BE2C (cell line): ENCODE measurements around the gene ADCY5.

Source experiments
- DNase-seq: peaks from one replicate; pipeline ENCODE4 v3.0.0-alpha.2; 2020
- H3K27me3 ChIP-seq: fragments of 250-450 bp; sonication (Bioruptor Pico); 2 replicates; pipeline ENCODE4 v1.5.1; 2020; ENCODE audit warnings: mild to moderate bottlenecking
- H3K36me3 ChIP-seq: fragments of 250-450 bp; sonication (Bioruptor Pico); 2 replicates; pipeline ENCODE4 v1.5.1; 2020; ENCODE audit warnings: mild to moderate bottlenecking
- H3K4me1 ChIP-seq: fragments of 250-450 bp; sonication (Bioruptor Pico); 2 replicates; pipeline ENCODE4 v1.5.1; 2020
- H3K4me3 ChIP-seq: 2 replicates; pipeline ENCODE4 v1.5.1; 2011; ENCODE audit warnings: low read depth, low read length
- H3K9me3 ChIP-seq: fragments of 250-450 bp; sonication (Bioruptor Pico); 2 replicates; pipeline ENCODE4 v1.5.1; 2020
- CTCF ChIP-seq: IDR thresholded peaks from 2 replicates; pipeline ENCODE4 v1.5.1; 2012; ENCODE audit warnings: mild to moderate bottlenecking, low read depth, low read length

The ADCY5 gene

GRCh38 chr3:123295171-123295900, 153.6 kb downstream of the ADCY5 start:
- H3K4me3 ChIP-seq = no peak overlapping the region
- TF ChIP-seq CTCF = no peak
- no peaks in the 10 kb centered on the region for H3K36me3 ChIP-seq
- H3K4me1 ChIP-seq = no peaks in the 10 kb centered on the region; the same call in 1 of the 2 replicates
- DNase-seq = no peak
- H3K9me3 ChIP-seq = no peaks in the 10 kb centered on the region
- H3K27me3 ChIP-seq = no peaks in the 10 kb centered on the region

GRCh38 chr3:123294296-123294938, 154.5 kb downstream of the ADCY5 start:
- no peak for DNase-seq
- H3K36me3 ChIP-seq = no peaks in the 10 kb centered on the region

GRCh38 chr3:123292321-123293310, 156.3 kb downstream of the ADCY5 start:
- no peaks in the 10 kb centered on the region for H3K36me3 ChIP-seq
- no peak for DNase-seq
- TF ChIP-seq CTCF = no peak
- no peaks in the 10 kb centered on the region for H3K9me3 ChIP-seq
- H3K4me3 ChIP-seq = no peak overlapping the region
- no peaks in the 10 kb centered on the region for H3K27me3 ChIP-seq
- no peaks in the 10 kb centered on the region for H3K4me1 ChIP-seq

More at GRCh38 chr3:123294296-123294938, 154.5 kb downstream of the ADCY5 start:
- H3K4me3 ChIP-seq = no peak overlapping the region
- no peaks in the 10 kb centered on the region for H3K9me3 ChIP-seq
- no peaks in the 10 kb centered on the region for H3K27me3 ChIP-seq
- no peak for TF ChIP-seq CTCF
- no peaks in the 10 kb centered on the region for H3K4me1 ChIP-seq

- Histone ChIP-seq H3K4me3 (no peak overlapping the region), H3K36me3 (no peaks in the 10 kb centered on the region), H3K27me3 (no peaks in the 10 kb centered on the region), H3K4me1 (no peaks in the 10 kb centered on the region), H3K9me3 (no peaks in the 10 kb centered on the region)
- DNase-seq = no peak
- no peak for TF ChIP-seq CTCF
Measured at GRCh38 chr3:123291404-123291803, 157.5 kb downstream of the ADCY5 start.

- DNase-seq = no peak
- Histone ChIP-seq H3K4me3 (no peak overlapping the region), H3K4me1 (no peaks in the 10 kb centered on the region), H3K27me3 (no peaks in the 10 kb centered on the region), H3K9me3 (no peaks in the 10 kb centered on the region), H3K36me3 (no peaks in the 10 kb centered on the region)
- TF ChIP-seq CTCF = no peak
Measured at GRCh38 chr3:123290962-123291361, 157.9 kb downstream of the ADCY5 start.
